ENCODE measurements around the gene RASA3. TPM values are rescaled to one million over a fixed set of nuclear protein-coding genes. Genes with fewer than 3 reads are reported as not detected.

The RASA3 gene
- total and polyA plus RNA-seq, 2 of the 4 experiments (the other 2 are of a cell fraction) = 21.0 to 31.4 TPM

DNA sequence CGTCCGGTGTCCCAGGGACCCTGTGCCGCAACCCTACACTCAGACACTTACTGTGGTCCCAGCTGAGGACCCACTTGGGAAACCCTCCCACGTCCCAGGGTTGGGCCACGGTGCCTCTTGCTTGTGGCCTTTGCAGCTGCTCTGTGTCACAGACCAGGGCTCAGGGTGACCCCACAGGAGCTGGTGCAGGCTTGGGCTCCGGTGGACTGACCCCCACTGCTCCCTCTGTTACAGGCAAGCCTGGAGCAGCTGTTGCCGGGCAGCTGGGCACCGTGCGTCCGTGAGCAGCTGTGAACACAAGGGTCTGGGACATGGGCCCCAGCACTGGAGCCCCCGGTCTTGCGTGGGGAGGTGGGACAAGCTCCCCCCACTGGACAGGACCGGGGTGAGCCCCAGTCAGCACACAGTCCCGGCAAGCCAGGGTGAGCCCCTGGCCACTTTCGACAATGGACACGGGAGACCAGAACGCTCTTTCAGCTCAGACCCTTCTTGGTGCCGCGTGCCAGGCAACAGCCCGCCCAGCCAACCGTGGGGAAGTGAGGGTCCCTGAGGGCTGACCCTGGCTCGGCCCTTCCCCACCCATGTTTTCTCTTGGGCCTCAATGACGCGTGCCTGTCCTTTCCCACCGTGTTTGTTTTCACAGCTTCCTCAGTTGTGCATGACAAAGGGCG, 92.8 kb downstream of the RASA3 start:
- Histone ChIP-seq H2AK9ac (replicated peaks; ENCODE audit: low read depth, low read length, poor library complexity) (no peak overlapping the region), H3K36me3 (ENCODE audit: control insufficient read depth, insufficient read depth, low read length) (peaks cover 32% of the 10 kb centered on the region), H3K9me1 (ENCODE audit: insufficient read depth, low read length) (peaks cover 23% of the 10 kb centered on the region), H3K27ac (ENCODE audit: insufficient read depth, low read length) (no peak overlapping the region), H4K91ac (ENCODE audit: insufficient read depth, low read depth, low read length) (no peak overlapping the region), H2AFZ (replicated peaks; ENCODE audit: low read length, poor library complexity) (no peak overlapping the region), H3K4me3 (ENCODE audit: insufficient read depth, low read depth, low read length) (no peak overlapping the region), H3K9ac (ENCODE audit: low read depth, low read length) (no peak overlapping the region), H3K56ac (ENCODE audit: extremely low read depth, insufficient read depth, low read length) (no peak overlapping the region), H3K14ac (replicated peaks; ENCODE audit: low read depth, low read length) (no peak overlapping the region), H3K4ac (ENCODE audit: low read depth, low read length) (no peak overlapping the region), H3K4me2 (ENCODE audit: low read depth, low read length) (no peak overlapping the region), H4K8ac (ENCODE audit: low read depth in 2 of 2, low read length in 2 of 2) (no peak overlapping the region), H2BK20ac (ENCODE audit: low read depth, low read length) (no peak overlapping the region), H2AK5ac (ENCODE audit: low read depth, low read length) (no peak overlapping the region), H3K9me3 (ENCODE audit: control insufficient read depth, insufficient read depth, low read length) (no peaks in the 10 kb centered on the region), H2BK120ac (ENCODE audit: low read depth, low read length) (no peak overlapping the region), H4K5ac (ENCODE audit: low read depth, low read length) (no peak overlapping the region), H3K4me1 (ENCODE audit: control insufficient read depth, insufficient read depth, low read length) (peaks cover 23% of the 10 kb centered on the region), H3K18ac (ENCODE audit: low read depth, low read length) (no peak overlapping the region), H2BK5ac (ENCODE audit: low read depth, low read length, poor library complexity, severe bottlenecking) (no peak overlapping the region), H2BK15ac (ENCODE audit: low read depth, low read length) (no peak overlapping the region), H3K79me1 (ENCODE audit: low read depth in 1 of 2, low read length in 2 of 2) (peaks cover 17 to 78% of the 10 kb centered on the region in 2 experiments; a peak in 3 of 4 replicates), H3K27me3 (ENCODE audit: control insufficient read depth, insufficient read depth, low read length) (no peaks in the 10 kb centered on the region), H4K20me1 (ENCODE audit: insufficient read depth, low read length) (peaks cover 75% of the 10 kb centered on the region), H3K23ac (ENCODE audit: low read depth, low read length) (no peak overlapping the region)
- WGBS, 2 experiments (ENCODE audit: extremely low coverage in 2 of 2, insufficient read length in 1 of 2) = 94% methylated on average over 13 of the region's 26 CpGs; no CpG with 5 or more reads in 1 of the 2 experiments
- no peak for DNase-seq
- ChIA-PET POLR2A (ENCODE audit: unreplicated experiment) (no interaction called here), CTCF (no interaction called here)
- dilution Hi-C loops (cut with HindIII; ENCODE audit: low sequenced_read_pairs, unreplicated experiment) (no loop called here), in situ Hi-C loops (cut with MboI; ENCODE audit: low sequenced_read_pairs) (no loop called here), intact Hi-C loops (cut with micrococcal nuclease) (no loop called here)
- no peak for TF ChIP-seq FOS (IDR thresholded peaks at IDR 0.05; ENCODE audit: low read depth, low read length)
- TF ChIP-seq, protein P1, sequence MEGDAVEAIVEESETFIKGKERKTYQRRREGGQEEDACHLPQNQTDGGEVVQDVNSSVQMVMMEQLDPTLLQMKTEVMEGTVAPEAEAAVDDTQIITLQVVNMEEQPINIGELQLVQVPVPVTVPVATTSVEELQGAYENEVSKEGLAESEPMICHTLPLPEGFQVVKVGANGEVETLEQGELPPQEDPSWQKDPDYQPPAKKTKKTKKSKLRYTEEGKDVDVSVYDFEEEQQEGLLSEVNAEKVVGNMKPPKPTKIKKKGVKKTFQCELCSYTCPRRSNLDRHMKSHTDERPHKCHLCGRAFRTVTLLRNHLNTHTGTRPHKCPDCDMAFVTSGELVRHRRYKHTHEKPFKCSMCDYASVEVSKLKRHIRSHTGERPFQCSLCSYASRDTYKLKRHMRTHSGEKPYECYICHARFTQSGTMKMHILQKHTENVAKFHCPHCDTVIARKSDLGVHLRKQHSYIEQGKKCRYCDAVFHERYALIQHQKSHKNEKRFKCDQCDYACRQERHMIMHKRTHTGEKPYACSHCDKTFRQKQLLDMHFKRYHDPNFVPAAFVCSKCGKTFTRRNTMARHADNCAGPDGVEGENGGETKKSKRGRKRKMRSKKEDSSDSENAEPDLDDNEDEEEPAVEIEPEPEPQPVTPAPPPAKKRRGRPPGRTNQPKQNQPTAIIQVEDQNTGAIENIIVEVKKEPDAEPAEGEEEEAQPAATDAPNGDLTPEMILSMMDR (conservative IDR thresholded peaks at IDR 0.05; ENCODE audit: low read depth, low read length) = no peak
- TF ChIP-seq, protein P2, sequence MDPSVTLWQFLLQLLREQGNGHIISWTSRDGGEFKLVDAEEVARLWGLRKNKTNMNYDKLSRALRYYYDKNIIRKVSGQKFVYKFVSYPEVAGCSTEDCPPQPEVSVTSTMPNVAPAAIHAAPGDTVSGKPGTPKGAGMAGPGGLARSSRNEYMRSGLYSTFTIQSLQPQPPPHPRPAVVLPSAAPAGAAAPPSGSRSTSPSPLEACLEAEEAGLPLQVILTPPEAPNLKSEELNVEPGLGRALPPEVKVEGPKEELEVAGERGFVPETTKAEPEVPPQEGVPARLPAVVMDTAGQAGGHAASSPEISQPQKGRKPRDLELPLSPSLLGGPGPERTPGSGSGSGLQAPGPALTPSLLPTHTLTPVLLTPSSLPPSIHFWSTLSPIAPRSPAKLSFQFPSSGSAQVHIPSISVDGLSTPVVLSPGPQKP (IDR thresholded peaks at IDR 0.05; ENCODE audit: borderline replicate concordance, low read depth, low read length) = no peak
- TF ChIP-seq MXI1 (IDR thresholded peaks at IDR 0.05; ENCODE audit: borderline replicate concordance, low read depth, low read length) = no peak
- no peak for TF ChIP-seq RCOR1 (IDR thresholded peaks at IDR 0.05; ENCODE audit: insufficient replicate concordance, low read length)
- no peak for TF ChIP-seq BHLHE40 (IDR thresholded peaks at IDR 0.05; ENCODE audit: low read depth, low read length)
- no peak for TF ChIP-seq RAD21 (IDR thresholded peaks at IDR 0.05; ENCODE audit: low read length)
- no peak for TF ChIP-seq MAFK (IDR thresholded peaks at IDR 0.05; ENCODE audit: low read depth, low read length)
- no peak for TF ChIP-seq RFX5 (IDR thresholded peaks at IDR 0.05; ENCODE audit: low read depth, low read length)
- TF ChIP-seq POLR2A (IDR thresholded peaks at IDR 0.05; ENCODE audit: low read depth, low read length) = no peak
- no peak for TF ChIP-seq NFE2L2 (IDR thresholded peaks at IDR 0.05; ENCODE audit: low read depth, low read length)
- no peak for TF ChIP-seq MAZ (IDR thresholded peaks at IDR 0.05; ENCODE audit: borderline replicate concordance, low read depth, low read length)
- no peak for TF ChIP-seq SMC3 (IDR thresholded peaks at IDR 0.05; ENCODE audit: low read depth, low read length)
- no peak for TF ChIP-seq CEBPB (IDR thresholded peaks at IDR 0.05; ENCODE audit: low read depth, low read length)
- TF ChIP-seq, protein P3, sequence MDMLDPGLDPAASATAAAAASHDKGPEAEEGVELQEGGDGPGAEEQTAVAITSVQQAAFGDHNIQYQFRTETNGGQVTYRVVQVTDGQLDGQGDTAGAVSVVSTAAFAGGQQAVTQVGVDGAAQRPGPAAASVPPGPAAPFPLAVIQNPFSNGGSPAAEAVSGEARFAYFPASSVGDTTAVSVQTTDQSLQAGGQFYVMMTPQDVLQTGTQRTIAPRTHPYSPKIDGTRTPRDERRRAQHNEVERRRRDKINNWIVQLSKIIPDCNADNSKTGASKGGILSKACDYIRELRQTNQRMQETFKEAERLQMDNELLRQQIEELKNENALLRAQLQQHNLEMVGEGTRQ (IDR thresholded peaks at IDR 0.05; ENCODE audit: low read depth, low read length) = no peak
- no TSS peak for BruUV-seq (replicated peaks)
- no peak for ATAC-seq (ENCODE audit: low read depth)

Data from IMR-90 (cell line).